Ovary (tissue), 3 donors: Measurements from ENCODE around the gene TRAM2.

Experiments
- POLR2A ChIP-seq: fragments of 450-650 bp; IDR thresholded peaks from one replicate; pipeline ENCODE4 v1.6.1; 2017; ENCODE audit warnings: antibody characterized with exemption, mild to moderate bottlenecking, moderate library complexity
- TF ChIP-seq, protein P1 (sequence below), 3 donors: fragments of 450-650 bp in 2 of 3; fragments of 200-600 bp in 1 of 3; IDR thresholded peaks; one replicate each; pipeline versions ENCODE4 v1.5.1 to v1.8.0; 2016 to 2022; ENCODE audit warnings: antibody characterized with exemption in 3 of 3, mild to moderate bottlenecking in 1 of 3
- donor health status: DM: no; HTN: no; CAD: no.

DNA sequence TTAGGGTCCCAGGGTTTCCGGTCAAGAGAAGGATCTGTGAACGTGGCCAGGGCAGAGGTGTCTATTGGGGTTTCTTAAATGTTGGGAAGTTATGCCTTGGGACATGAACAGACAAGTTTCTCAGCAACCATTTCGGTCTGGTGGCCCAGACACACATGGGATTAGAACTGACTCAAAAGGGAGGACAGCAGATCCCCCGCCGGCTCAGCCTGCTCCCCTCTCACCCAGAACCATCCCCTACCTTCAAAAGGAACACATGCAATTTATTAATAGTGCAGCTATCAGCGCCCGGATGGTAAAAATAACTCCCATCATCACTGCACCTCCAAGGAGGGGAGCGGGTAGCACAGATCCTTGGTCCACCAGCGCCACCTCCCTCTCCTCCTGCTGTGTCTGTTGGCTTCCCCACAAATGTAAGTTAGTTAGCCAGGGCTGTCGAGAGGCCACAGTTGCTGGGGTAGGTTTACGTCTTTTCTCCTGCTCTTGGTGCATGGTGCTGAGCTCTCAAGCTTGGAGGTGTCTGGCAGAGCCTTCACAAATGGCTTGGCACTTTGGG lies 77.1 kb downstream of the TRAM2 start:
- TF ChIP-seq POLR2A, result no peak
- TF ChIP-seq, protein P1, sequence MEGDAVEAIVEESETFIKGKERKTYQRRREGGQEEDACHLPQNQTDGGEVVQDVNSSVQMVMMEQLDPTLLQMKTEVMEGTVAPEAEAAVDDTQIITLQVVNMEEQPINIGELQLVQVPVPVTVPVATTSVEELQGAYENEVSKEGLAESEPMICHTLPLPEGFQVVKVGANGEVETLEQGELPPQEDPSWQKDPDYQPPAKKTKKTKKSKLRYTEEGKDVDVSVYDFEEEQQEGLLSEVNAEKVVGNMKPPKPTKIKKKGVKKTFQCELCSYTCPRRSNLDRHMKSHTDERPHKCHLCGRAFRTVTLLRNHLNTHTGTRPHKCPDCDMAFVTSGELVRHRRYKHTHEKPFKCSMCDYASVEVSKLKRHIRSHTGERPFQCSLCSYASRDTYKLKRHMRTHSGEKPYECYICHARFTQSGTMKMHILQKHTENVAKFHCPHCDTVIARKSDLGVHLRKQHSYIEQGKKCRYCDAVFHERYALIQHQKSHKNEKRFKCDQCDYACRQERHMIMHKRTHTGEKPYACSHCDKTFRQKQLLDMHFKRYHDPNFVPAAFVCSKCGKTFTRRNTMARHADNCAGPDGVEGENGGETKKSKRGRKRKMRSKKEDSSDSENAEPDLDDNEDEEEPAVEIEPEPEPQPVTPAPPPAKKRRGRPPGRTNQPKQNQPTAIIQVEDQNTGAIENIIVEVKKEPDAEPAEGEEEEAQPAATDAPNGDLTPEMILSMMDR (IDR thresholded peaks at IDR 0.05), result no peak
